Stimulated activated CD4-positive, alpha-beta T cell treated with anti-CD3 and anti-CD28 coated beads, Interleukin-15, amount 100 ng/mL, for 1 hour (primary cell): ENCODE measurements around the gene DIP2C.

Source experiments
- DNase-seq, 2 donors: peaks; one replicate each; pipeline ENCODE4 v3.0.0-alpha.2; 2020; ENCODE audit warnings: low read depth in 1 of 2, low spot score in 1 of 2

Gene DIP2C

DNA sequence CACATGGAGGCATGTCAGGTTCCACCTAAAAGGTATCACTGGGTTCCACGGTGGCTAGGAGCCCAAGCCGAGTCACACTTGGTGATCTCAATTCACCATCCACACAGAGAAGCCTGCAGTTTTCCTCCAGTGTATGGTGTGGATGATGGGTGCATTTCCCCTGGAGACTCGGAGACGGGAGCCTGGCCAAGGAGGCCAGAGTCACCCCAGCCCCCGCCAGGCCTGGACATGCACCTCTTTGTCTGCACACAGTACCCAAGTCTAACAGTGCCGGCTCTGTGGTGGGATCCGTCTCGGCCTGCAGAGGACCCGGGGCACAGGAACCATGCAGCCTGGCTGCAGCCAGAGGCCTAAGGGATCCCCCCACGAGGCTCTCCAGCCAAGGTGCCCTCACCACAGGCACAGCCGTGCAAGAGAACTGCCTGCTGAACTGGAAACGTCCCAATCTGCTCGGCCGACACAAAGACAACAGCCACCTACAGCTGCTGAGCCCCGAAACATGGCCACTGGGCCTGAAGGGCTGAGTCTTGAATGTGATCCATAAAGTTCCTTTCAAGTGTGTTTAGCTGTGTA is 75.2 kb downstream of the DIP2C start:
- no peak for DNase-seq

DNA sequence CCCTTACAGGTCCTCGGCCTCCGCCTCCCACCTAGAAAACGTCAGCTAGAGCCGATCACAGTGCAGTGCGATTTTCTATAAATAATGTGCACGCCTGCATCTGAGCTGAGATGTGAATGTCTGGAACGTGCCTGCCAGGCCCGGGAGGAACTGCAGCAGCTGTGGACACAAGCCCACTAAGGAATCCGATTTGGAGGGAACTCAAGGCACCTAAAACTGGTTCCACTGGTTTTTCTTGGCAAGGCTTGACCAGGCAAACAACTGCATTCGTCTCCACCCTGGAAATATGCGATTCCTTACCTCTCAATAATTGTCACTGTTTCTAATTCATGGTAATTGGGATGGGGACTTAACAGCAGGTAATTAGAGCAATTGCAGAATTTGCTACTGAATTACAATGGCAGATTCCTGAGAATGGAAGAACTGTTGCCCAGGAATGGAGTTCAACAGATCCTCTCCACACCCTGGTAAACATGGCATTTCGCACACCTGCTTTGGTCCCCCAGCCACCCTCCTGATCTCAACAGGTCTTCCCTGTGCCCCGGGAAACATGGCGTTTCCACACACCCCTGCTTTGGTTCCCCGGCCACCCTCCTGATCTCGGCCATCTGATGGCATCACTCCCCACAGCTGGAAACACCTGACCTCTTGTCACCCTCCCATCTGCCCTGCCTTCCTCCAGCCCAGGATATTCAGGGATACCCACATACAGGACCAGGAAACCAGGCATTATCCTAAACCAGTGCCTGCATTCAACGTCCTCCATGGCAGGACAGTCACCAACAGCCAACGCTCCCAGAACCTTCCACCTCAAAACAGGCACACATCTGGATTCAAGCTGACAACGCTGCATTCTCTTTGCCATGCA is 76.0 kb downstream of the DIP2C start:
- DNase-seq, result no peak

DNA sequence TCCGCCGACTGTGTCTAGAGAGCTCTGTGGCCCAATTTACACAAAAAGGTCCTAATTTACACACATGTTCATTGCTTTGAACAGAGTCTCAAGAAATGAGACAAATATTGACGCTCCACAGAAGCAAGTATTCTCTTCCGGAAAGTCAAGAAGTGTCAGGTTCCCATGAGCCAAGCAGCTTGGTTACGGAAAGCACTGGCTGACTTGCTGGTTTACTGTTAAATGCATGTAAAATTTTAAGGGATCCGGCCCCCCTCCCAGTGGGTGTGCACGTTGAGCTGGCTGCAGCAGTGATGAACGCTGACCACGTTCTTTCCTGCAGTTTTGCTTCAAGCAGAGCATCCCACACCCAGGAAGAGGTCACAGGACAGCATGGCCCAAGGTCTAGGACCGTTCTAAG is 76.8 kb downstream of the DIP2C start:
- no peak for DNase-seq

DNA sequence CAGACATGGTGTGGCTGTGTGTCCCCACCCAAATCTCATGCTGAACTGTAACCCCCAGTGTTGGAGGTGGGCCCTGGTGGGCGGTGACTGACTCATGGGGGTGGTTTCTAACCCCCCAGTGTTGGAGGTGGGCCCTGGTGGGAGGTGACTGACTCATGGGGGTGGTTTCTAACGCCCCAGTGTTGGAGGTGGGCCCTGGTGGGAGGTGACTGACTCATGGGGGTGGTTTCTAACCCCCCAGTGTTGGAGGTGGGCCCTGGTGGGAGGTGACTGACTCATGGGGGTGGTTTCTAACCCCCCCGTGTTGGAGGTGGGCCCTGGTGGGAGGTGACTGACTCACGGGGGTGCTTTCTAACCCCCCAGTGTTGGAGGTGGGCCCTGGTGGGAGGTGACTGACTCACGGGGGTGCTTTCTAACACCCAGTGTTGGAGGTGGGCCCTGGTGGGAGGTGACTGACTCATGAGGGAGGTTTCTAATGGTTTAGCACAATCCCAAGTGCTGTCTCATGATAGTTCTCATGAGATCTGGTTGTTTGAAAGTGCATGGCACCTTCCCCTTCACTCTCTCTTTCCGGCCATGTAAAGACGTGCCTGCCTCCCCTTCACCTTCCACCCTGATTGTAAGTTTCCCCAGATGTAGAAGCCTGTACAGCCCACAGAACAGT is 78.7 kb downstream of the DIP2C start:
- DNase-seq, result peak in 1 of 2 donors; percentile 32

DNA sequence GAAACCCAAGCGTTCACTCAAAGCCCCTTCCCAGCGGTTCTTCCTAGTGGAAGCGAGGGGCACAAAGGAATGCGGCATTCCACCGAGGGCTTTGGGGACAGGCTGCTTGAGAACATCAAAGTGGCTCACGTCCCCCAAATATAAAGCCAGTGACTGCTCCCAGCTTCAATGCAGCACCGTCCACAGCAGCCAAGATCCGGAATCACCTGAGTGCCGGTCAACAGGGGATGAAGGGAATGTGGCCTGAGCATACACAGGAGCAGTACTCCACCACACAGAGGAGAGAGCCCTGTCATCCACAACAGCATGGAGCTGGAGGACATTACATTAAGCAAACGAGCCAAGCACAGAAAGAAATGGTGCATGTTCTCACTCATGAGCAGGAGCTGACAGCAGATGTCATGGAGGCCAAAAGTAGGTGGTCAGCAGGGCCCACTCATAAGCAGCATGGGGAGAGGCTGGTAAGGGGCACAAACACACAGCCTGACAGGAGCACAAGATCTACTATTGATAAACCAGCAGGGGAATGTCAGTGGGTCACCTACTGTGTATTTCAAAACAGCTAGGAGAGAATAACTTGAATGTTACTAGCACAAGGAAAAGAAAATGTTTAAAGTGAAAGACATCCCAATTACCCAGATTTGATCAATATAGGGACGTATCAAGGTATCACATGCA is 79.5 kb downstream of the DIP2C start:
- DNase-seq, result no peak

DNA sequence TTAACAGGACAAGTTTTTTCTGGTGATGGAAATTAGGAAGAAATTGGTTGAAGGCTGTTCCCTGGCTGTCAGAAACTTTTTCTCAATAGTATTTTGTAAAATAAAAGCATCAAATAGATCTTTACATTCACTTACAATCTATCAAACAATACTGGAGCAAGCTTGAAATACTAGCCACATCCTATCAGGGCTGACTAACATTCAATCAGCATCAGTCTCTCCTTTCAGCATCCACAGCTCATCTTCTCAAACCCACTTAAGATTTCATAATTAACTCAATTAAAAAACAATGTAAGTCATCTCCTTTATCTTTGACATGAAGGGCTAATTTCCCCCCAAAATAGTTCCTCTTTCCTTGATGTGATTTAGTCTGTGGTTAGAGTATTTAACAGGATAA is 80.2 kb downstream of the DIP2C start:
- no peak for DNase-seq

DNA sequence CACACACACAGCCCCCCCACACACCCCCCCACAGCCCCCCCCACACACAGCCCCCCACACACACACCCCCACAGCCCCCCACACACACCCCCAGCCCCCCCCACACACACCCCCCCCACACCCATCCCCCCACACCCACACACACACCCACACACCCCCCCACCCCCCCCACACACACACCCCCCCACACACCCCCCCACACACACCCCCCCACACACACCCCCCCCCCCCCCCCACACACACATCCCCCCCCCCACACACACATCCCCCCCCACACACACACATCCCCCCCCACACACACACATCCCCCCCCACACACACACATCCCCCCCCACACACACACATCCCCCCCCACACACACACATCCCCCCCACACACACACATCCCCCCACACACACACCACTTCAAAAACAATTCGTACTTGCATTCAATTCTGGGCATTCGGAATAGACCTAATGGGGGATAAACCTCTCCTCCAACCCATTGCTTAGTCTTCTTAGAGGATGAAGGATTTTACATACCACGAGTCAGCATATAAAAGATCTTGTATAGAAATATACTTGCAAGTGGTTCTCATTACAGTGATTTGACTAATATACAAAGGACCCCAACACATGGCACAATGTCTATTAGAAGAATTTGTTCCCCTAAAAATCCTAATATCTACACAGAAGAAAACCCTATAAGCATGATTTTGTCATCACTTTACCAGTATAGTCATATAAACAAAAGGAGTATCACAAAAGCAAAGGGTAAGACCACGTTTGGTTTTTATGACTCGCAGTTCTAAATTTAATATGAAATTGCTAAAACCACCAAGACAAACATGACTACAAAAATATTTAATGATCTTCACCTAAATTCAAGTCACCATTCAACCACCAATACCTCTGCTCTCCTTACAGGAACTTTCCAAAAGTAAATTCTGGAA is 80.9 kb downstream of the DIP2C start:
- no peak for DNase-seq

DNA sequence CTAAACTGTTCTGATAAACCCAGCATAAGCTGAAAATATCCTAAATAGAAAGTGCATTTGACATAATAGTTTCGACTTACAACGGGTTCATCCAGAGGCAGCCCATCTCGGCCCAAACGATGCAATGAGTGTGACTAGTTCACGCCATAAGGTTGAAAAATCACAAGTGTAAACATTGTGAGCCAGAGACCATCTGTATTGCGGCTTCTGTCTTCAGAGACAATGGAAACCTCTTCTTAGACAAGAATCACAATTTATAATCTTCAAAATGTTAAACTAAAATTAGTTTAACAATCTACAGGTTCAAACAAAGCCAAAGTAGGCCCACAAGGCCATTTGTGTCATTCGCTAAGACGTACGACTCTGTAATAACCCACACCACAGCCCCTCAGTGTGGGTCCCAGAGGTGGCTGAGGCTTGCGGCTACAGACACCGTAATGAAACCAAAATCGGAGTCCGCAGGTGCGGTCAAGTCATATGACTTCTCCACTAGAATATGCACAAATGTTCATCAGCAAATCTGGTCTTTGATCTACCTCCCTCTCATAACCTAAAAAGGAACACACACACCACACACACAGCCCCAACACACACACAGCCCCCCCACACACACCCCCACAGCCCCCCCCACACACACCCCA is 81.8 kb downstream of the DIP2C start:
- no peak for DNase-seq

DNA sequence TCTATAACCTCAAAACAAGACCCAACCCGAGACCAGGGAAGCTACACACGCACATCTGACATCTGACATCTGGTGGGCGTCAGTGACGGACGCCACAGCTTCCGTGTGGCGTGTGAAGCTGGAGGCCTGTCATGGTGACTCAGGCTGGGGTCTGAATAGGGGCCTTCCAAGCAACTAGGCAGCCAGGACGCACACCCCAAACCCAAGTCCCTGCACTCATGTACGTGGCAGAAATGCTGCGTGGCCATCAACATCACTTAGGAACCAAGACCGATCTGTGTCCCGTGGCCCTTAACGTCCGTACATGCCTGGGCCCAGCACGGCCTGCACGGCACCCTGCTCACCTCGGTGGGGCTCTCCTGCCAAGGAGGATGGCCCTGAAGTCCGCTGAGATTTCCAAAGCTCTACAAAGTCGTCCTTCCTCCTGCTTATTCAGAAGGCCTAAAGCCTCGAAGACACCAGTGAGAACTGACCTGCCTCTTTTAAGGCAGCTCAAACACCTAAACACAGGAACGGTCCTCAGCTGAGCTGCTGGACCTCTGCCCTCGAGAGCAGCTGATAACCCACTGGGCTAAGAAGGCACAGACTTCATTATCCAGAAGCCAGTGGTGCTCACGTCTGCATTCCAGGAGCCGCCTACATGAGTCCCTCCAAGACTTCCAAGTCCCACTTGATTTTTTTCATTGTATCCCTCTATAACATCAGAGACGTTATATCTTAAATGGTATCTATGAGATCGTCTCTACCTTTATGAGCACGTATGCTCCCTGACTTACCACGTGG is 82.5 kb downstream of the DIP2C start:
- DNase-seq, result no peak

DNA sequence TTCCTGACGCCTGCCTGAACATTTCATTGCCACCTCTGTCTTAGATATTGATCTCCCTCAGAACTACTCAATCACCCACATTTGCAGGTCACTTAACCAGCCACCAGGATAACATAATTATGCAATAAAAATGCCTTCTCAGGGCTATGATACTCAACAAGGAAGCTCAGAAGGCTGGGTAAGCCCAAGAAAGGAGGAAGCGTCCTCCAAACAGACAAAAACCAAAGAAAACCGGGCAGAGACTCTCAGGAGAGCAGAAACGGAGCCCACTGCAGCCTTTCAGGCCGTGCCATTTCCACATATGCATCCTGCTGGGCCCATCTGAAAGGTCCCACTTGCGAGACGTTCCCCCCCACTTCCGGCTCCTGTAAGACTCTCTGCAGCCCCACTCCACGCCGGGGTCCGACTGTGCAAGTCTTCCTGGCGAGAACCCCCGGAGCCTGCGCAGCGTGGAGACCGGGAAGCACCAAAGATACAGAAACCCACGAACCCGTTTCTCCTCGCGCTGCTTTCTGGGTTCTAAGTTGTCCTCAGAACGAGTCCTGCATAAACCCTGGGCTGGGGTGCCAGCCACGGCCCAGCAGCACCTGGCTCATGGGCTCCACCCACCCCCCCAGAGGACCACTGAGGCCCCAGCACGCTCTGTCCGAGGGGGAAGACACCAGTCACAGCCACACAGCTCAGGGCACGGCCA is 83.7 kb downstream of the DIP2C start:
- DNase-seq, result no peak

DNA sequence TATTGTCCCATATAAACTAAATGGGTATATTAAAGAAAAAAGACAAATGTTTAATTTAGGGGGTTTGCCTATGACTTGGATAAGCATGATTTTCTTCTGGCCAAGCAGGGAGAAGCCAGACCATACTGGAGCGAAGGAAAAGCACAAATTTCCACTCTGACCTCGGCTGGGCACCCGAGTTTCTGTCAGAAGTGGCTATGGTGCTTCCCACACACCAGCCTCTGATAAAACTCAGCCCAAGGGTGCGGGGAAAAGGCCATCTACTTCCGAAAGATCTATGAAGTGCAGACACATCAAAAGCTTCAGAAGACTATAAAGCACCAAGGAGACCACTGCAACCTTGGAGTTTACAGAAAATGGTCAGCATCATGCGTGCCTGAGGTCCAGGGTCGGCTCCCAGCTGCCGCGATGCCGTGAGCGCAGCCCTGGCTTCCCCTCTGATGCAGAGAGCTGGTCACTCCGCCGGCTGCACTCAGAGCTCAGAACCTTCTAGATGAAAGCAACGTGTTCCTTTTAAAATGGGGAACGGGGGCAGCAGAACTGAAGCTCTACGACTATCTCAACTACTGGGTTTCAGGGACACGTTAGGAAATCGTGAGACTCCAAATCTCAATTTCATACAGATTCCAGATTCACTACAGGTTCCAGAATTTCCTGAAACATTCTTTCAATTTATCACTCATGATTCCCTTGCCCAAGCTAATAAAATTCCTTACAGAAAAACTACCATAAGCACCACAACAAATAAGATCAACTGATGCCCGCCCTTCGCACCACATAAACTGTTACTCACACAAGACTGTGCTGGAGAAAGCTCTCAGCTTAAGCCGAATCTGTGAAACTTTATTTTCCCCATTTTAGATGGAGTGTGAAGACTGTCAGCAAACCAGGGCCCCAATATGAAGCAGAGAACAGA is 84.5 kb downstream of the DIP2C start:
- no peak for DNase-seq

DNA sequence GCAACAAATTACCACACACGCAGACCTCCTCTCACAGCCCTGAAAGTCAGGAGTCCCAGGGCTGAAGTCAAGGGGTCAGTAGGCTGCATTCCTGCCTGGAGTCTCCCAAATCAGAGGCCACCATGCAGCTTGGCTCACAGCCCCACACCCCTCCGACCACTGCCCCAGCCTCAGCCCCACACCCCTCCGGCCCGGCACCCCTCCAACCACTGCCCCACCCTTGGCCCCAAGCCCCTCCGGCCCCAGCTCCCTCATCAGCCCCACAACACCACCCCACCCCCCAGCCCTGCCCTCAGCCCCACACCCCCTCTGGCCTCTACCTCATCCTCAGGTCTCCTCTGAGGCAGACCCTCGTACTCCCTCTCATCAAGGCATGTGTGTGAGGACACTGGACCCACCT is 85.7 kb downstream of the DIP2C start:
- no peak for DNase-seq

DNA sequence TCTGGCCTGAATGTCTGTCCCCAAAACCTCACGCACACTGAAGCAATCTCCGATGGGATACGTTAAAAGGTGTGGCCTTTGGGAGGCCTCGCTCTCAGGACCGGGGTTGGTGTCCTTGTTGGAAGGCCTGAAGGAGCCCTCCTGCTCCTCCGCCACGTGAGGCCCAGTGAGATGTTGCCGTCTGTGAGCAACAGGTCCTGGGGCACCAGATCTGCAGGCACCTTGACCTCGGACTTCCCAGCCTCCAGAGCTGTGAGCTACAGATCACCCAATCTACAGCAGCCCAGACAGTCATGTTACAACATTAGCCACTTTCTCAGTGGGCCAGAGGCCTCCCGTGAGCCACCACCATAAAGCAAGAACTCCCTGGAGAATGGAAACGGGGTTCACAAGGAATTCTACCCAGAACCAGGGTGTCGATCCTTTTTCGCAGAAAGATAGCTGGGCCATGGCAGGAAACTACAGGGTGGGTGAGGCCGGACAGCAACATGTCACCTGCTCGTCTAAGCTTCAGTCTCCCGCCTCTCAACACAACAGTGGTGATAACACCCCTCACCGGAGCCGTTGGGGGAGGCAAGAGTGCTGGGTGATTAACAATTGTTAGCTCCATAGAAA is 87.0 kb downstream of the DIP2C start:
- DNase-seq, result no peak

DNA sequence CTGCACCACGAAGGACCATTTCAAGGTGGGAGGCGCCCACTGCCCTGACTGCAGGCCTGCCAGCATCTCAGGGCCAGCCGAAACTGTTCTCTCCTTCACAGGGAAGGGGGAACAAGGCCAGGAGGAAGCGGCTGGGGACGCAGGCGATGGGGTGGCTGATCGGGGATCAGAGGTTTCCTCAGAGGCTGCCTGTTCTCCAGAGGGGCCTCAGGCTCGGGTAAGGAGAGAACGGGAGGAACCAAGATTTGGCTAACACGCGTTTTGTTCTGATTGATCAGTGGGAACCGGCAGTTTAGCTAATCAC is 87.9 kb downstream of the DIP2C start:
- no peak for DNase-seq

DNA sequence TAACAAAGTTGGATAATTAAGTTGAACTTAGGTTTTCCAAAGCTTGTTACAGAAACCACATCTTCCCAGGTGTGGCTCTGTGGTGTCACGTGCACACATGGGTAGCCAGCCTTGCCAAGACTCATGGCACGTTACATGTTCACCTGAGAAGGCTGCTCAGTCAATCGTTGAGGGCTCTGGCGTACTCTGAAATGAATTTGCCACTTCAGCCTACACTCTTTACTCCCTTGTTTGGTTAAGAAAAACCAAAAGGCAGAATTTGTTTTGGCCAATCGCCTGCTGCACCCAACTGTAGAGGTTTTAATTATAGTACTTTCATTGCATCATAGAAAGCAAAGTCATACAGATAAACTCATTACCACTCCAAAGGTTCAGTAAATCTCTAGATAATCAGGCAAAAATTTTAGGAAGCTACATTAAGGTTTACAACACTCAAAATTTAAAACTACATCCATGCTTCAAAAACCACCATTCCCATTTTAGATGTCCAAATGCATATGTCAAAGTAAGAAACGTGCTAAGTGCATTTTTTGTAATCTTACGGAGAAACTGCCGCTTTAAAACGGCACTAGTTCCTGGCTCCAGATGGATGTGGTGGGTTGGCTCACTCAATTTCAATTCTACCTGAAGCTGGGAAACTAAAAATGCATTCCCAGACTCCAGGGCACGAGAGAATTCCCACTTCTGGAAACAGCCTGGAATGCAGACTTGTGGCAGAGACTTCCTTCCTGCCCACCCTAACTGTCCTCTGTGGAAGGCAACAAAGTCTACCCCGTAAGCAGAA is 88.4 kb downstream of the DIP2C start:
- DNase-seq, result no peak

DNA sequence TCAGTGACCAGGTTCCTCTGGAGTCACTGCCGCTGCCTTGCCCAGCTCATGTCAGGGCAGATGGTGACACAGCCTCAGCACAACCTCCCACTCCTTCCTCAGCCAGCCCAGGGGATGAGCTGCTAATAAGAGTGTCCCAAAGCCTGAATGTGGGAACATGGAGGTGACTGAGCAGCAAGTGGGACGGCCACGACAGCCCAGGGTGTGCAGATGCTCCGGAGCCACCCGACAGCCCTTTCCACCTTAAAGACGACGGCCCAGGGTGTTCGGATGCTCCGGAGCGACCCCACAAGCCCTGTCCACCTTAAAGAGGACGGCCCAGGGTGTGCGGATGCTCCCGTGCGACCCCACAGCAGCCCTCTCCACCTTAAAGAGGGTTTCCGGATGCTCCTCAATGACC is 89.2 kb downstream of the DIP2C start:
- DNase-seq, result no peak

DNA sequence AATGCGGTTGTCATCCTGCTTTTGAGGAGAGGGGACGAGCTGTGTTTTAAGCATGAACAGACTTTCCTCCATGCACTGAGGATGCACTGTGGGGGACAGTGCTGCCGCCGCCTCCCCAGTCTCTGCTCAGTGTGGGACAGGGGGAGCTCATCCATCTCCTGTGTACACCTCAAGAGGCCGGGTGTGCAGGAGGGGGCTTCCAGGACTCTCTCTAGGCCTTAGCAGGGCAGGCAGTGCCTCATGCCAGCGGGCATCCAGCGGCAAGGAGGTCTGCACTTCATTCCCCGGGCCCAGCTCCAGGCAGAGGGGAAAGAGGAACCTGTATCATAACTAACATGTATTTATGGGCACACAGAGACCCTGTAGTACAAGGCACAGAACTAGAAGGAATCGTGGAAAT is 89.7 kb downstream of the DIP2C start:
- DNase-seq, result no peak
